ENCODE measurements around the gene CYP4F3. TPM values are rescaled to one million over a fixed set of nuclear protein-coding genes. Genes with fewer than 3 reads are reported as not detected.

The CYP4F3 gene
- total RNA-seq, 1 experiment from 2014 or later = 0.04 TPM

DNA sequence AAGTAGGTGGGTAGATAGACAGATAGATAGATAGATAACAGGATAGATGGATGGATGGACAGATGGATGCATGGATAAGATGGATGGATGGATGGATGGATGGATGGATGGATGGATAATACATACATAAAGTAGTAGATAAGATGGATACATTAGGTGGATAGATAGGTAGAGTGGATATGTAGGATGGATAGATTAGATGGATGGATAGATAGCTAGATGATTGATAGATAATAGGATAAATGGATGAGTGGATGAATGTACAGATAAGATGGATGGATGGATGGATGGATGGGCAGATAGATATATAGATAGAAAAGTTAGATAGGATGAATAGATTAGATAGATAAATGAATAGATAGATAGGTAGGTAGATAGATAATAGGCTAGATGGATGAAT is 2.1 kb downstream of the CYP4F3 start:
- H3K36me3 Mint-ChIP-seq = peaks cover 69% of the 10 kb centered on the region
- peaks cover 18% of the 10 kb centered on the region for H3K27me3 Mint-ChIP-seq (ENCODE audit: low read depth)
- no peak for DNase-seq (ENCODE audit: low spot score)
- H3K9me3 Mint-ChIP-seq = peaks cover 80% of the 10 kb centered on the region
- no peaks in the 10 kb centered on the region for H3K4me1 Mint-ChIP-seq
- TF ChIP-seq, protein P1, sequence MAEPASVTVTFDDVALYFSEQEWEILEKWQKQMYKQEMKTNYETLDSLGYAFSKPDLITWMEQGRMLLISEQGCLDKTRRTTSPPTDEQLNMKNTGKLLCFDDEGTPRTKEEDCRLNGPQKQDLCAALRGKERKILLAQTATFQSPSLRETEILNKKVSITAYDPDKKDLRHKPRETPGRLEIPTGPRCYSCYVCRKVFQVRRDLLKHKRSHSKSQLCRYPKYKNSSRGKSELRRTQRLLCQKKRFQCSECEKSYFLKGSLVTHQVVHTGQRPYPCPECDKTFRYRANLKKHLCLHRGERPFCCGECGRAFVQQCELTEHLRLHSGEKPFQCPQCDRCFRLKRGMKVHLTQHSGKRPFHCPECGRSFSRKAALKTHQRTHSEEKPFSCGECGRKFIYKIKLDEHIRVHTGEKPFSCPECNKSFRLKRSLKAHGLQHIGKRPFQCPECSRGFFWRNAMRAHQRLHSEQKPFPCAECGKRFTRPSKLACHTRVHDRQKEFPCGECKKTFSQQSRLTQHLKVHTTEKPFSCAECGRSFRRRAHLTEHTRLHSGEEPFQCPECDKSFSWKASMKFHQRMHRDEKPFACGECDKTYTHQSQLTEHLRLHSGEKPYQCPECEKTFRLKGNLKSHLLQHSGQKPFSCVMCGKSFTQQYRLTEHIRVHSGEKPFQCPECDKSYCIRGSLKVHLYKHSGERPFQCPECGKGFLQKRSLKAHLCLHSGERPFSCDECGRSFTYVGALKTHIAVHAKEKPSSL (CRISPR knock-in tag; conservative IDR thresholded peaks at IDR 0.05) = no peak
- TF ChIP-seq ZNF416 (CRISPR knock-in tag; IDR thresholded peaks at IDR 0.05) (no peak), JUN (CRISPR knock-in tag; IDR thresholded peaks at IDR 0.05) (no peak), EMX1 (CRISPR knock-in tag; IDR thresholded peaks at IDR 0.05) (no peak), FOXJ3 (CRISPR knock-in tag; IDR thresholded peaks at IDR 0.05; ENCODE audit: borderline replicate concordance) (no peak), GTF2I (CRISPR knock-in tag; conservative IDR thresholded peaks at IDR 0.05) (no peak), SP1 (CRISPR knock-in tag; conservative IDR thresholded peaks at IDR 0.05) (no peak), TEAD4 (CRISPR knock-in tag; IDR thresholded peaks at IDR 0.05) (no peak), RORB (CRISPR knock-in tag; IDR thresholded peaks at IDR 0.05) (no peak), TEAD1 (CRISPR knock-in tag; IDR thresholded peaks at IDR 0.05) (no peak), ZNF396 (CRISPR knock-in tag; IDR thresholded peaks at IDR 0.05; ENCODE audit: borderline replicate concordance) (no peak), ZNF263 (CRISPR knock-in tag; IDR thresholded peaks at IDR 0.05; ENCODE audit: low read depth) (no peak)
- TF ChIP-seq, protein P2, sequence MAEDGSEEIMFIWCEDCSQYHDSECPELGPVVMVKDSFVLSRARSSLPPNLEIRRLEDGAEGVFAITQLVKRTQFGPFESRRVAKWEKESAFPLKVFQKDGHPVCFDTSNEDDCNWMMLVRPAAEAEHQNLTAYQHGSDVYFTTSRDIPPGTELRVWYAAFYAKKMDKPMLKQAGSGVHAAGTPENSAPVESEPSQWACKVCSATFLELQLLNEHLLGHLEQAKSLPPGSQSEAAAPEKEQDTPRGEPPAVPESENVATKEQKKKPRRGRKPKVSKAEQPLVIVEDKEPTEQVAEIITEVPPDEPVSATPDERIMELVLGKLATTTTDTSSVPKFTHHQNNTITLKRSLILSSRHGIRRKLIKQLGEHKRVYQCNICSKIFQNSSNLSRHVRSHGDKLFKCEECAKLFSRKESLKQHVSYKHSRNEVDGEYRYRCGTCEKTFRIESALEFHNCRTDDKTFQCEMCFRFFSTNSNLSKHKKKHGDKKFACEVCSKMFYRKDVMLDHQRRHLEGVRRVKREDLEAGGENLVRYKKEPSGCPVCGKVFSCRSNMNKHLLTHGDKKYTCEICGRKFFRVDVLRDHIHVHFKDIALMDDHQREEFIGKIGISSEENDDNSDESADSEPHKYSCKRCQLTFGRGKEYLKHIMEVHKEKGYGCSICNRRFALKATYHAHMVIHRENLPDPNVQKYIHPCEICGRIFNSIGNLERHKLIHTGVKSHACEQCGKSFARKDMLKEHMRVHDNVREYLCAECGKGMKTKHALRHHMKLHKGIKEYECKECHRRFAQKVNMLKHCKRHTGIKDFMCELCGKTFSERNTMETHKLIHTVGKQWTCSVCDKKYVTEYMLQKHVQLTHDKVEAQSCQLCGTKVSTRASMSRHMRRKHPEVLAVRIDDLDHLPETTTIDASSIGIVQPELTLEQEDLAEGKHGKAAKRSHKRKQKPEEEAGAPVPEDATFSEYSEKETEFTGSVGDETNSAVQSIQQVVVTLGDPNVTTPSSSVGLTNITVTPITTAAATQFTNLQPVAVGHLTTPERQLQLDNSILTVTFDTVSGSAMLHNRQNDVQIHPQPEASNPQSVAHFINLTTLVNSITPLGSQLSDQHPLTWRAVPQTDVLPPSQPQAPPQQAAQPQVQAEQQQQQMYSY (CRISPR knock-in tag; IDR thresholded peaks at IDR 0.05) = no peak
- TF ChIP-seq, protein P3, sequence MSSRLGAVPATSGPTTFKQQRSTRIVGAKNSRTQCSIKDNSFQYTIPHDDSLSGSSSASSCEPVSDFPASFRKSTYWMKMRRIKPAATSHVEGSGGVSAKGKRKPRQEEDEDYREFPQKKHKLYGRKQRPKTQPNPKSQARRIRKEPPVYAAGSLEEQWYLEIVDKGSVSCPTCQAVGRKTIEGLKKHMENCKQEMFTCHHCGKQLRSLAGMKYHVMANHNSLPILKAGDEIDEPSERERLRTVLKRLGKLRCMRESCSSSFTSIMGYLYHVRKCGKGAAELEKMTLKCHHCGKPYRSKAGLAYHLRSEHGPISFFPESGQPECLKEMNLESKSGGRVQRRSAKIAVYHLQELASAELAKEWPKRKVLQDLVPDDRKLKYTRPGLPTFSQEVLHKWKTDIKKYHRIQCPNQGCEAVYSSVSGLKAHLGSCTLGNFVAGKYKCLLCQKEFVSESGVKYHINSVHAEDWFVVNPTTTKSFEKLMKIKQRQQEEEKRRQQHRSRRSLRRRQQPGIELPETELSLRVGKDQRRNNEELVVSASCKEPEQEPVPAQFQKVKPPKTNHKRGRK (CRISPR knock-in tag; IDR thresholded peaks at IDR 0.05; ENCODE audit: borderline replicate concordance) = no peak
- TF ChIP-seq, protein P4, sequence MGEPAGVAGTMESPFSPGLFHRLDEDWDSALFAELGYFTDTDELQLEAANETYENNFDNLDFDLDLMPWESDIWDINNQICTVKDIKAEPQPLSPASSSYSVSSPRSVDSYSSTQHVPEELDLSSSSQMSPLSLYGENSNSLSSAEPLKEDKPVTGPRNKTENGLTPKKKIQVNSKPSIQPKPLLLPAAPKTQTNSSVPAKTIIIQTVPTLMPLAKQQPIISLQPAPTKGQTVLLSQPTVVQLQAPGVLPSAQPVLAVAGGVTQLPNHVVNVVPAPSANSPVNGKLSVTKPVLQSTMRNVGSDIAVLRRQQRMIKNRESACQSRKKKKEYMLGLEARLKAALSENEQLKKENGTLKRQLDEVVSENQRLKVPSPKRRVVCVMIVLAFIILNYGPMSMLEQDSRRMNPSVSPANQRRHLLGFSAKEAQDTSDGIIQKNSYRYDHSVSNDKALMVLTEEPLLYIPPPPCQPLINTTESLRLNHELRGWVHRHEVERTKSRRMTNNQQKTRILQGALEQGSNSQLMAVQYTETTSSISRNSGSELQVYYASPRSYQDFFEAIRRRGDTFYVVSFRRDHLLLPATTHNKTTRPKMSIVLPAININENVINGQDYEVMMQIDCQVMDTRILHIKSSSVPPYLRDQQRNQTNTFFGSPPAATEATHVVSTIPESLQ (CRISPR knock-in tag; IDR thresholded peaks at IDR 0.05) = no peak
- TF ChIP-seq, protein P5, sequence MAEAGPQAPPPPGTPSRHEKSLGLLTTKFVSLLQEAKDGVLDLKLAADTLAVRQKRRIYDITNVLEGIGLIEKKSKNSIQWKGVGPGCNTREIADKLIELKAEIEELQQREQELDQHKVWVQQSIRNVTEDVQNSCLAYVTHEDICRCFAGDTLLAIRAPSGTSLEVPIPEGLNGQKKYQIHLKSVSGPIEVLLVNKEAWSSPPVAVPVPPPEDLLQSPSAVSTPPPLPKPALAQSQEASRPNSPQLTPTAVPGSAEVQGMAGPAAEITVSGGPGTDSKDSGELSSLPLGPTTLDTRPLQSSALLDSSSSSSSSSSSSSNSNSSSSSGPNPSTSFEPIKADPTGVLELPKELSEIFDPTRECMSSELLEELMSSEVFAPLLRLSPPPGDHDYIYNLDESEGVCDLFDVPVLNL (CRISPR knock-in tag; IDR thresholded peaks at IDR 0.05; ENCODE audit: borderline replicate concordance, low read depth) = no peak
- ChIA-PET POLR2A (no interaction called here), CTCF (no interaction called here)
- H3K4me3 Mint-ChIP-seq = no peak overlapping the region
- no peak overlapping the region for H3K27ac Mint-ChIP-seq
- no peak for ATAC-seq

DNA sequence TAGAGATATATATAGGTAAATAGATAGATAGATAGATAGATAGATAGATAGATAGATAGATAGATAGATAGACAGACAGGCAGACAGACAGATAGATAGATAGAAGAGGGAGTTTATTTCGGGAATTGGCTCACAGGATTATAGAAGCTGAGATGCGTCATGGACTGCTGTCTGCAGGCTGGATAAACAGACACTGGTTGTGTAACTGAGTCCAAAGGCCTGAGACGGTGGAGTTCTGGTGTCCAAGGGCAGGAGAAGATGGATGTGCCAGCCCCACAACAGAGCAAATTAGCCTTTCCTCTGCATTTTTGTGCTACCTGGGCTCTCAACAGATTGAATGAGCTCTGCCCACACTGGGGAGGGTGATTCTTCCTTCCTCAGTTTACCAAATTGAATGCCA is 2.7 kb downstream of the CYP4F3 start:
- Mint-ChIP-seq H3K27me3 (ENCODE audit: low read depth) (peaks cover 18% of the 10 kb centered on the region), H3K4me3 (no peak overlapping the region), H3K27ac (no peak overlapping the region), H3K9me3 (peaks cover 84% of the 10 kb centered on the region), H3K36me3 (peaks cover 69% of the 10 kb centered on the region), H3K4me1 (no peaks in the 10 kb centered on the region)
- ChIA-PET CTCF (no interaction called here), POLR2A (no interaction called here)
- DNase-seq (ENCODE audit: low spot score) (no peak), ATAC-seq (no peak)
- TF ChIP-seq, protein P6, sequence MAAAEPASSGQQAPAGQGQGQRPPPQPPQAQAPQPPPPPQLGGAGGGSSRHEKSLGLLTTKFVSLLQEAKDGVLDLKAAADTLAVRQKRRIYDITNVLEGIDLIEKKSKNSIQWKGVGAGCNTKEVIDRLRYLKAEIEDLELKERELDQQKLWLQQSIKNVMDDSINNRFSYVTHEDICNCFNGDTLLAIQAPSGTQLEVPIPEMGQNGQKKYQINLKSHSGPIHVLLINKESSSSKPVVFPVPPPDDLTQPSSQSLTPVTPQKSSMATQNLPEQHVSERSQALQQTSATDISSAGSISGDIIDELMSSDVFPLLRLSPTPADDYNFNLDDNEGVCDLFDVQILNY (CRISPR knock-in tag; IDR thresholded peaks at IDR 0.05) = no peak
- TF ChIP-seq, protein P7, sequence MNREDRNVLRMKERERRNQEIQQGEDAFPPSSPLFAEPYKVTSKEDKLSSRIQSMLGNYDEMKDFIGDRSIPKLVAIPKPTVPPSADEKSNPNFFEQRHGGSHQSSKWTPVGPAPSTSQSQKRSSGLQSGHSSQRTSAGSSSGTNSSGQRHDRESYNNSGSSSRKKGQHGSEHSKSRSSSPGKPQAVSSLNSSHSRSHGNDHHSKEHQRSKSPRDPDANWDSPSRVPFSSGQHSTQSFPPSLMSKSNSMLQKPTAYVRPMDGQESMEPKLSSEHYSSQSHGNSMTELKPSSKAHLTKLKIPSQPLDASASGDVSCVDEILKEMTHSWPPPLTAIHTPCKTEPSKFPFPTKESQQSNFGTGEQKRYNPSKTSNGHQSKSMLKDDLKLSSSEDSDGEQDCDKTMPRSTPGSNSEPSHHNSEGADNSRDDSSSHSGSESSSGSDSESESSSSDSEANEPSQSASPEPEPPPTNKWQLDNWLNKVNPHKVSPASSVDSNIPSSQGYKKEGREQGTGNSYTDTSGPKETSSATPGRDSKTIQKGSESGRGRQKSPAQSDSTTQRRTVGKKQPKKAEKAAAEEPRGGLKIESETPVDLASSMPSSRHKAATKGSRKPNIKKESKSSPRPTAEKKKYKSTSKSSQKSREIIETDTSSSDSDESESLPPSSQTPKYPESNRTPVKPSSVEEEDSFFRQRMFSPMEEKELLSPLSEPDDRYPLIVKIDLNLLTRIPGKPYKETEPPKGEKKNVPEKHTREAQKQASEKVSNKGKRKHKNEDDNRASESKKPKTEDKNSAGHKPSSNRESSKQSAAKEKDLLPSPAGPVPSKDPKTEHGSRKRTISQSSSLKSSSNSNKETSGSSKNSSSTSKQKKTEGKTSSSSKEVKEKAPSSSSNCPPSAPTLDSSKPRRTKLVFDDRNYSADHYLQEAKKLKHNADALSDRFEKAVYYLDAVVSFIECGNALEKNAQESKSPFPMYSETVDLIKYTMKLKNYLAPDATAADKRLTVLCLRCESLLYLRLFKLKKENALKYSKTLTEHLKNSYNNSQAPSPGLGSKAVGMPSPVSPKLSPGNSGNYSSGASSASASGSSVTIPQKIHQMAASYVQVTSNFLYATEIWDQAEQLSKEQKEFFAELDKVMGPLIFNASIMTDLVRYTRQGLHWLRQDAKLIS (CRISPR knock-in tag; IDR thresholded peaks at IDR 0.05; ENCODE audit: borderline replicate concordance) = no peak
- TF ChIP-seq TEAD1 (CRISPR knock-in tag; IDR thresholded peaks at IDR 0.05) (no peak), NFYB (CRISPR knock-in tag; conservative IDR thresholded peaks at IDR 0.05; ENCODE audit: low read depth) (no peak), ETV6 (CRISPR knock-in tag; IDR thresholded peaks at IDR 0.05) (no peak), SMAD4 (CRISPR knock-in tag; IDR thresholded peaks at IDR 0.05) (no peak)
